HG02938 (cell line): ENCODE results near the gene ASIC5.
A peak's percentile ranks its signal among the peaks of the same experiment; 100 is the strongest.

Source experiments
- ATAC-seq: cut with Tn5 transposase; IDR thresholded peaks from one replicate; pipeline ENCODE4 v1.9.1; 2021; ENCODE audit warnings: mild to moderate bottlenecking, moderate library complexity; ENCODE audit not compliant: unreplicated experiment

ASIC5 gene

DNA sequence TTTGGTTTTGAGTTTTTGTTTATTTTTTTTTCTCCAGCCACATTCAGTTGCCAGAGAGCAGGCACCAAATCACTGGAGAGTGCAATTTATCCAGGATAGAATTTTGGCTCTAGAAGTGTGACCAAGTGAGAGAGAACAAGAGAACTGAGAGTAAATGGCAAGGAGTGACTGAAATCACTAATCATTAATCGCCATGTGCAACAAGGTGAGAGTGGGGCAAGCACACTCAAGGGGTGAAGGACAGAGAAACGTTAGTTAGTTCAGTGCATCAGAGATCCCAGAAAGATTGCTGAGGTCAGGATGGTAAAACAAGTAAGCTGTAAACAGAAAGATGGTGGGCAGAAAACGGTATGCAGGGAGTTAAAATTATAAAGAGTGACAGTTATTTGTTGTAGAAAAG, 17.8 kb upstream of the ASIC5 start:
- no peak for ATAC-seq

DNA sequence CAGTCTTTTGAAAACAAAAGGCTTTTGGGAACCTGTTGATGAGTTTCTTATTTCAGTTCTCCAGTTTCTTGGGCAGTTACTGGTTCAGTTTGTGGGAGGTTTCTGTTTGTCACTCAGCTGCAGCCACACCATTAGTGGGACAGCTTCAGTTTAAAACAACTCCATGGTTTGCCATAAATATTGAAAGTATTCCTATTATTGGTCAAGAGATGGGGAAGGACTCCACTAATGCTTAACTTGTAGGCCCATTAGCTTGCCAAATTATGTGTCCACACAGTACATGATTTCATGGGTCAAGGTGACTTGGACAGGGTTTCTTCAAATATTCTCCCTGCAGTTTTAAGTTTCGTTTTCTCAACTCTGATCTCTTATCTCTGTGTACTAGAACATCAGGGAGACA, 15.5 kb upstream of the ASIC5 start:
- peak; percentile 67 for ATAC-seq

DNA sequence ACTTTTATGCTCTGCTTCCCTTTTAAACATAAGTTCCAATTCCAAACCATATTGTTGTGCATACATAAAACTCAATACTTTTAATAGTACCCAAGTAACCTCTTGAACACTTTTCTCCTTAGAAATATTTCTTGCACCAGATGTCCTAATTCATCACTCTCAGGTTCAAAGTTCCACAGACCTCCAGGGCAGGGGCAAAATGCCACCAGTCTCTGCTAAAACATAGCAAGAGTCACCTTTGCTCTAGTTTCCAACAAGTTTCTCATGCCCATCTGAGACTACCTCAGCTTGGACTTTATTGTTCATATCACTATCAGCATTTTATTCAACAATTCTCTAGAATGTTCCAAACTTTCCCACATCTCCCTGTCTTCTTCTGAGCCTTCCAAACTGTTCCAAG, 13.7 kb upstream of the ASIC5 start:
- ATAC-seq = no peak

DNA sequence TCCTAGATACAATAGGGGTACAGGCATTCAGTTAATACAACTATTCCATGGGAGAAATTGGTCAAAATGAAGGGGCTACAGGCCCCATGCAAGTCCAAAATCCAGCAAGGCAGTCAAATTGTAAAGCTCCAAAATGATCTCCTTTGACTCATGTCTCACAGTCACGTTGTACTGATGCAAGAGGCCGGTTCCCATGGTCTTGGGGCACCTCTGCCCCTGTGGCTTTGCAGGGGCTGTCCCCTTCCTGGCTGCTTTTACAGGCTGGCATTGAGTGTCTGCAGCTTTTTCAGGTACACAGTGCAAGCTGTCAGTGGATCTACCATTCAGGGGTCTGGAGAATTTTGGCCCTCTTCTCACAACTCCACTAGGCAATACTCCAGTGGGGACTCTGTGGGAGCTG, 12.5 kb upstream of the ASIC5 start:
- ATAC-seq = no peak

DNA sequence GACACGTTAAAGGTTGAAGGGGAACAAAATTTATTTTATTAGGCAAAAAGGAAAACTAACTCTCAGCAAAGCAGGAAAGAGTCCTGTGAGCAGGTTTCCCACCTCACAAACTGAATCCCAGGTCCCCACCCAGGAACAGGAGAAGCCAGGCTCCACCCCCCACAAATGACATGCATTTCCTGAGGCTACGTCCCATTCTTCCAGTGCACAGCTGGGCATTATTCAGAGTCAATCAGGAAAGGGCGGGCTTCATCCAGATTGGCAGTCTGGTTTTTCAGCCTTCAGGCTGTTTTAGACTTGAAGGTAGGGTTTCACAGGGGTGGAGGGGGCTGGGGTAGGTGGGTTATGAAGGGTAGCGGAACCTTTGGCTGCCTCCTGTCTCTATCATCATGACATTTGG, 11.9 kb upstream of the ASIC5 start:
- ATAC-seq = no peak

DNA sequence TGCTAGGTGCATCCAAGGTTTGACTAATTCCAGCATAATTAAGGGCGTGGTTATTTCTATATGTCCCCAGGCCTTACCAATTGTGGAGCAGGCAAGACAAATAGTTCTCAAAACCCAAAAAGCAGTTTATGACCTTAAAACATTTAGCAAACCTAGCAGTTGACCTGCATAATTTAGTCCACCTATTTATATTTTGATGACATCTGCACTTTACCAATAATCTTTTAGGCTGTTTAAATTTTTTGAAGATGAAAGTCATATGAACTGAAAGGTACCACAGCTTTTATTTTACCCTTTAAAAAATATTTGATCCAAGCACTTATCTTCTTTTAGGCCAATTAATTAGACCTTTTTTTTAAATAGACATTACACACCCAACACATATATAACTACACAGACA, 9.8 kb upstream of the ASIC5 start:
- no peak for ATAC-seq

DNA sequence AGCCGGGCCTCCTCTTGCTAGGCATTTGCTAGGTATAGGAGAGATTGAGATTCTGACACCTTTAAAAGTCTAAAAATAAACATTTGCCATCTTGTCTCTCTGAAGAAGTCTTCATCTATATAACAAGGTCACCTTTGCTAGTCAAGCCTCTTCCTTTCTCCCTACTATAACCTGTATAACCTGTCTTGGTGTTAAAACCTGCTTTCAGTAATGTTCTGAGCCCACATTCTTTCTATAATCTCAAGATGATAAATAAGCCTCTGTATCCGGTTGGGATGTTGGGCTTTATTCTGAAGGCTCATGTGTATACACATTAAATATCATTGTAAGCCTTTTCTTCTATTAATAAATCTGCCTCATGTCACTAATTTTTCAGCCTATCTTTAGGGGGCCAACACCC, 10.2 kb downstream of the ASIC5 start:
- no peak for ATAC-seq

DNA sequence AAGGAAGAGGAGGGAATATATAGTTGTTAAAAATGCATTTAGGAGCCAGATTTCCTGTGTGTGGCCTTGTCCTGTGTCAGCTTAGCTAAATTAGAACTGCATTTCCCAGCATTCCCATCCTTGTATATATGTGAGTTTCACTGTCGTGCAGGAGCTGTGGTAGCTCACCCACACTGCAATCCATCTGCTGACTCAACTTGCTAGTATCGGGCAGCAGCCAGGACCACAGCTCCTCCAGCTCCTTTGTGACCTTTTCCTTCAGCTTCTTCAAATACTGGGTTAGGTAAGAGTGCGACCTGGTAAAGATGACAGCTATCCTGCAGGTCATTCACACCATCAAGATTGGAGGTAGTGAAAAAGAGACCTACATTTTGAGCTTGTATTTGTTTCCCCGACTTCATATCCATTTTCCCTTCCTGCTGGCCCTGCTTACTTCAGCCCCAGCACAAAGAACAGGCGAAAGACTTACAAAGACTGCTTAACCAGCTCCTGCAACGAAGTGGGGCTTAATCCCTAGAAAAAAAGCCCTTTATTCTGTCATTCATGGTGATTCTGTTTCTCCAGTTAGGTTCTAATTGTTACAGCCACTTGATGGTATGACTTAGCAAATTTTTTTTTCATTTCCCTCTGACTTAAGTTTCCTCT, 11.4 kb downstream of the ASIC5 start:
- ATAC-seq = peak; percentile 55

DNA sequence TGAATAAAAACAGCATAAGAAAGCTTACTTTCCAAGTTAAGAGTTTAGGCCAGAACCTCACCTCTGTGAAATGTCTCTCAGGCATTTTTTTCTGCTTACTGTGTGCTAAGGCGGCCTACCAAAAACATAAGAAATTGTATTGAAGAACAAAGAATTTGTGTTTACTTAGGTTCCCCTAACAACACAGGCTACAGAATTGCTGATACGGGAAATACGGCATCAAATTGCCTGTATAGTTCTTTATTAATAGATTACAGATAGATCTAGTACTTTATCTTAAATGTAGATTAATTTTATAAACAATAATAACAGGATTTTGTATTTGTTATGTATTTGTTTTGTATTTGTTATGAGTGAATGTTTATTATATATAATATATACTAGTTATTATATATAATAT, 12.9 kb downstream of the ASIC5 start:
- ATAC-seq = no peak

DNA sequence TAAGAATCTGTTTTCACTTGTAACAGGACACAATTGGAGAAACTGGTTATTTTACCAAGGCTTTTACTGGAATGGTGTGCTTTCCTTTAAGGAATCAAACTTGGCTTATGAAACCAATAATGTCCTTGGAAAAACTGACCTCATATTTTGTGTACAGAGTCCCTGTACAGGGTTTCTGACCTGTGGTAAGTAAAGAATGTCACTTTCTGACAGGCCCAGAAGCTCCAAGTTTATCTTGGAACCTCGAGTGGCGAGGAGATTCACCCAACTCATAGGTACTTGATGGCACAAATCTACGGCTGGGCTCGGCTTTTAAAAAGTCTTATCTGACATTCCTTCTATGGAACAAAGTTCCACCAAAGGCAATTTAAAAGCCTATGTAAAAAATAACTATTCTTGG, 17.0 kb downstream of the ASIC5 start:
- ATAC-seq = no peak

DNA sequence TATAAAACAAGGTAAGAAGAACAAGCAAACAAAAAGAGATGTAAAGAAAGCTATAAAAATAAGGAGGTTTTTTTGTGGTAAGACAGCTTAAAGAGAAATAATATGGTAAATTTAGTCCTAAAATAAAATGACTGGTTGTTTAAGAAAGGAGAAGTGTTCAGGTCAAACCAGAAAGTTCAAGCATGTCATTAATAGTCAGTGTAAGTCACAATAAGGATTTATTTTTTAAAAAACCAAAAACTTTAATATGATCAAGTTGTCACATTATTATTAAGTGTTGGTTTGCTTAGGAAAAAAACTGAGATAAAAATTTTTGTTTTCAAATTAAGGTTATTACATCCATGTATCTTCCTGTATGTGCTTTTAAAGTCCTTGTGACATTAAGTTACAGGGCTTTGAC, 19.1 kb downstream of the ASIC5 start:
- no peak for ATAC-seq

DNA sequence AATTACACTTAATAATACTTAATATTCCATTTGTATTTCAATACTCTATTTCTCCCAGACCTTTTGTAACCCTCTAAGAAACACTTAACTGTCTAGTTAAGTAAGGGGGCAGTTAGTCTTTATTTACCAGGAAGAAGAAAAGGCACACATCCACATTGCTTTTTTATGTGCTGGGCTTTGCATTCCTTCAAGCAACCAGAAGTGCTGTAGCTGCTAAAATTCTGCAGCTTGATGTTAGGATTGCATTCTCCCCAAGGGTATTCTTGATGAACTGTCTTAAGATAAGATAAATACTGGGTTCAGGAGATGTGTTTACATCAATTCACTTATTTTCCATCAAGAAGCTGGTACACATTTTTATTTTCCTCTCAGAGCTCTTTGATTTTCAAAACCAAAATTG, 24.0 kb downstream of the ASIC5 start:
- ATAC-seq = no peak

DNA sequence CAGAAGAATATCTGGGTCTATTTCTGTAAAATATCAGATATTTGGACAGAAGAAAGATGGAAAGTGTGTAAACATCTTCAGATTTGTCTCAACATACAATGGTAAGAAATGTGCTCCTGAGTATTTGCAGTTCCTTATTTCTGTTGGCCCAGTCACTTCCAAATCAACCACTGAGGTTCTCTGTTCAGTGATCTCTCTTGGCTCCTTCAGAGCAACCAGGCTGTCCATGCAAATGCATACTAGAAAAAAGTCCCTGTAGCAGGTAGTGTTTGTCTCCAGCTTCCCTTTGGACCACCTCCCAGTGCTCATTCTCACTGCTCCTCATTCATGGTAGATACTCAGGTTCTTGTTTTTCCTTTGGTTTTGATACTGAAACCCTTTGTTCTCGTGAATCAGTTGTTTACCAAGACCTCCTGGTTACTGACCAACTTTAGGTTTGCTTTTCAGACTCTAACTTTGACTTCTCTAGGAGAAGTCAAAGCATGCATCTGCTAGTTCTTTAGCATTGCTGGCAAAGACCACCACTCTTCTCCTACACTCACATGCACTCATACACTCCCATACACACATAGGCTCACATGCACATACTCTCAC, 28.8 kb downstream of the ASIC5 start:
- peak; percentile 66 for ATAC-seq

DNA sequence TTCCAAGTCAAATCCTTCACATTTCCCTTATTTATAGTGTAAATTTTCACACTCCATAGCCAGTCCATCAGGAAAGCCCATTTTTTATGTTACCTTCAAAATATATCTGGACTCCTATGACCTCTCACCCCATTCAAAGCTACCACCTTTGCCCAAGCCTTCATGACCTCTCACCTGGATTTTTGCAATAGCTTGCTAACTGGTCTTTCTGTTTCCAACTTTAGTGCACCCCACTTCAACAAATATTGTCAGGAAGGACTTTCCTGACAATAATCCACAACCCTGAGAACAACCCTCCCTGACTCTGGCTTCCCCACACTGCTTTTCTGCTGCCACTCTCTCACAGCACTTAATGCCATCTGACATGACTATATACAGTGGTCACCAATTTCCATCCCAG, 33.4 kb downstream of the ASIC5 start:
- no peak for ATAC-seq

DNA sequence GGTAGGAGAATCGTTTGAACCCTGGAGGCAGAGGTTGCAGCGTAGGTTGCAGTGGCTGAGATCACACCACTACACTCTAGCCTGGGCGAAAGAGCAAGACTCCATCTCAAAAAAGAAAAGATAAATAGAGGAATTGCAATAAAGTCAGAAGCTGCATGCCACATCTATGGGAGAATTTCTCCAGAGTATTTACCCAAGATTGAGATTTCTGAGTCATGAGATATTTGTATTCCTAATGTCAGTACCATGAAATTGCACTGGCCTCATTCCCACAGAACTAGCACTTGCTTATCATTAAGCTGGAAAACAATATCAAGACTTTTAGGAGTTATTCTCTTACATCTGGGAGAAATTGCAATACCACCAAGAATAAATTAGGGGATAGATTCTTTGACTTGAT, 37.4 kb downstream of the ASIC5 start:
- ATAC-seq = no peak

DNA sequence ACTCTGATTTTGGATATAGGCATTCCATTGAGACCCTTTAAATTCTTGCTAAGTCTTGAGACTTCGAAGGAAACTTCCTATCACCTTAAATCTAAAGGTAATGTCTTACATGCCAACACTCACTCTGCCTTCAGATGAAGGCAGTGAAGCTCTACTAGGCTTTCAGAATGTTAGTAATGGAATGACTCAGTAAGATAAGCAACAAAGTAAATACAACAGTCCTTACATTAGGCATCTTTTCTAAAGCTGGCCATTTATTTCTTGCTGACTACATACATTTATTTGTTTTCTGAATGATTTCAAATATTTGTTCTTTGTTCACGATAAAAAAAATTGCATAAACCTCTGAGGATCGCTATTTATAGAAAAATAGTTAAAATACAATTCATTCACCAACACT, 43.5 kb downstream of the ASIC5 start:
- ATAC-seq = peak; percentile 53

DNA sequence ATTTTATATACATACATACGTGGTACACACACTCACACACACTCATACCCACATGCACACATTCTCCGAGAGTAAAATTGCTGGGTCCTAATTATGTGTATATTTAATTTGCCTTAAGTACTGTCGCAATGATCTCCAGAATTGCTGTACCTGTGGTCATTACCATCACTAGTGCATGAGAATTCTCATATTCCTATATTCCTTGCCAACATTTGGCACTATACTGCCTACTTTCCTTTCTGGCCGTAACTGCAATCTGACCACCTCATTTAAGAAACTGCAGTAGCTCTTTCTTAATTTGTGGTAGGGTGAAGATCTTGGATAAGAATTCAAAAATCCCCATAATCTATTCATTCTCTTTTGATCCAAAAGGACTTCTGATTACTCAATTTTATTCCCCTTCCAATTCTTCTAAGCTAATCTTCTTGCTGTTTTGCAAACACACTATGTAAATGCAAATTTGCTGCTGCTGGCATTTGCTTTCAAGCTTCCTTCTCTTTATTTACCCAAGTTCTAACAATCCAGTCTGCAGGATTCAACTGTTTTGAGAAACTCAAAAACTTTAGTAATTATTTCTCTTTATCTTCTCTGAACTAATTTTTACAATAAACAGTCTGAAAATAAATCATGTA, 45.1 kb downstream of the ASIC5 start:
- no peak for ATAC-seq

DNA sequence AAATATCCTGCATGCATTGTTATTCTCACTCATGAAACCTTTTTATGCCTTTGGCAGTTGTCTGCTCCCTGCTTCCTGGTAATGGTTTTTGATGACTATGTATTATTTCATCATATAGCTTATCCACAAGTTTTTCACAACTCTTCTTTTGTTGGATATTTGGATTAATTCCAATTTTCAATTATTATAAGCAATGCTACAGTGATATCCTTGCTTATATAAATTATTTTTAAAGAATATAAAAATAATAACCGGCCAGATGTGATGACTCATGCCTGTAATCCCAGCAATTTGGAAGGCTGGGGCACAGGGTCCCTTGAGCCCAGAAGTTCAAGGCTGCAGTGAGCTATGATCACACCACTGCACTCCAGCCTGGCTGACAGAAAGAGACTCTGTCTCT, 47.0 kb downstream of the ASIC5 start:
- ATAC-seq = no peak

DNA sequence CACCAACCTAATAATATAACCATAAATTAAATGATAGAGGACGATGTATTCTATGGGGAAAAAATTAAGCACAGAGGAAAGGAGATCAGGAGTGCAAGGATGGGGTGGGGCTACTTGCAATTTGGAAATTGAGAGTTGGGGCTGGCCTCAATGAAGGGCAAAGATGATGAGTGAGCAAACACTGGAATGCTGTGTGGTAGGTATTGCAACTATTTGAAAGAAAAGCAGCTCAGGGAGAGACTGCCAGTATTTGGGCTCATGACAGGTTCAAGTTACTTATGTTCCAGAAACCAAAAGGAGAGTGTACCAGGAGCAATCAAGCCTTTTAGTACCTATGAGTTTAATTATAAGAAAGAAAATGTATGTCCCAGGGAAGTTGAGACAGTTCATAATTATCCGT, 47.4 kb downstream of the ASIC5 start:
- ATAC-seq = no peak

DNA sequence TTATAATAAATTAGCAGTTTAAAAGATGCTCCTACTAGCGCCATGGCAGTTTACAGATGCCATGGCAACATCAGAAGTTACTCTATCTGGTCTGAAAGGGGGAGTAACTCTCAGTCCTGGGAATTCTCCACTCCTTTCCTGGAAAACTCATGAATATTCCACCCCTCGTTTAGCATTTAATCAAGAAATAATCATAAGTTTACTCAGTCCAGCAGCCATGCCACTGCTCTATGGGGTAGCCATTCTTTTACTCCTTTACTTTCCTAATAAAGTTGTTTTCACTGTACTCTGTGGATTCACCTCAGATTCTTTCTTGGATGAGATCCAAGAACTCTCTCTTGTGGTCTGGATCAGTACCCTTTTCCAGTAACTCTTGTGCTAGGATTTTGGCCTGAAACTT, 55.0 kb downstream of the ASIC5 start:
- no peak for ATAC-seq

DNA sequence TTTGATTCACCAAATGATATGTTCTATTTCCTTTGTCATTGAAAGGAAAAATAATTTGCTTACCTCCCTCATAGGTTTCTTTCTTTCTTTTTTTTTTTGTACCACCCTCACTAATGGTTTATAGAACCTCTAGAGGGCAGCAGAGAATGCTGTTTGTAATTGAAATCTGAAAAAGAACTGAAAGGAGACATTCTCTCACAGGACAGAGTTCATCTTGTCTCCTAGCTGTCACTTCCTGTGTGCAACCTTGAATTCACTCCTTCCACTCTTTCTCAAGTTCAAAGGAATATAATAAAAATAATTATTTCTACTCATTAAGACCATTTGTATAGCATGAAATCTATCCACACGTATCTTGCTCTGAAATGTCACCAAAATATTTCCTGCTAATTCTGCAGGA, 56.2 kb downstream of the ASIC5 start:
- peak; percentile 99 for ATAC-seq

DNA sequence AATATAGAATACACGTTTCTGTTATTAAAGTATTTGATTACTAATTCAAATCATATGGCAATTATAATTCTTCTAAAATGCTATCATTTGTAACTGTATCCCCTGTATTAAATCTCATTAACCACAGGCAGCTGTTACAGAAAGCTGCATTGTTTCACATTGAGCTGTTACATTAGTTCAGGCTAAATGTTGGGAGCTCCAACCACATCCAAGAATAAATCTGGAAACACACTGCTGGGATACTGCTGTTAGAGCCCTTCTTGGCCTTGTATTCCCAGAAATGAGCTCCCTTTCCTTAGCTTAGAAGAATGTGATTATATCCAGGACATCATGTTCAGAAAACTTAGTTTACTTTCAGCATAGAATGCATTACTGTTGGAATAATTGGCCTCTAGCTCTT, 59.1 kb downstream of the ASIC5 start:
- ATAC-seq = no peak

DNA sequence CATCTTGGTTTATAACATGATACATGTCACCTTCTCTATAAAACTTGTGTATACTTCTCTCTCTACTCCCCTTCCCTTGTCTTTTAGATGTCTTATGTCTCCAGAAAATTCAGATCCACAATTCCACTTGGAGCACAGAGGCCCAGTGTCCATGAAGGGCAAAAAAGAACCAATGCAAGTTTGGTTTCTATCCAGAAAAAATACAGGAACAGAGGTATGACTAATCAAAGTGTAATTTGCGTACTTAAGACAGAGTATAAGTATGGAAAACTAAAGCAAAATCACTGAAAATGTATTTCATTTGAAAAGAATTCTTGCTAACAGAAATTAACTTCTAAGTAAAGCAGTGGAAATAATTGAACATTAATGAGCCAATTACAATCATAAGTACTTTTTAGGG, 61.1 kb downstream of the ASIC5 start:
- ATAC-seq = no peak
